Subcutaneous adipose tissue (tissue), 4 donors: ENCODE results near the gene PSMB7. TPM values are rescaled to one million over a fixed set of nuclear protein-coding genes. Genes with fewer than 3 reads are reported as not detected.

Experiments
- total RNA-seq, 4 donors: library from RNA; depleted of rRNA; stranded (reverse); fragments of >200 nt; gene quantifications; one replicate each; pipeline ENCODE4 v1.1.0, GENCODE V29; 2016
- TF ChIP-seq, protein P1 (sequence below): fragments of 450-650 bp; IDR thresholded peaks from one replicate; pipeline ENCODE4 v1.5.1; 2016; ENCODE audit warnings: low read depth, mild to moderate bottlenecking, control low read depth, antibody characterized with exemption, moderate library complexity

Gene PSMB7
- total RNA-seq, 4 donors from 2014 or later: 124 to 152 (median 139) TPM

DNA sequence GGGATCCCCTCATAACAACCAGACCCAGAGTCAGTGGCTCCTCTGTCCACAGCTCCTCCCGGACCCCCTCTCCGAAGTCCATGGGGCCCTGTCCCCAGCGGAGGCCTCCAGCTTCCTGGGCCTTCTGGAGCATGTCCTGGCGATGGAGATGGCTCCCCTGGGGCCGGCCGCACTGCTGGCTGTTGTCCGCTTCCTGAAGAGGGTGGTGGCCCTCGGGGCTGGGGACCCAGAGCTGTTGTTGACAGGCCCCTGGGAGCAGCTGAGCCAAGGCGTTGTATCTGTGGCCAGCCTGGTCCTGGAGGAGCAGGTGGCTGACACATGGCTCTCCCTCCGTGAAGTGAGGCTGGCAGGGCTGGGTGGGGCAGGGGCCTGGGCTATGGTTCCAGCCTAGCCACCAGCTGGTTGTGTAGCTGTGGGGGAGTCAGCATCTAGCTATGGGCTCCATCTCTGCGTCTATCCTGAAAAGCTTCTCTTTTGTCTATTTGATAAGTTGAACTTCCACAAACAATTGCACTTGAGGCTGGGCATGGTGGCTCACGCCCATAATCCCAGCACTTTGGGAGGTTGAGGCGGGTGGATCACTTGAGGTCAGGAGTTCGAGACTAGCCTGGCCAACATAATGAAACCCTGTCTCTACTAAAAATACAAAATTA lies 39.7 kb upstream of the PSMB7 start:
- TF ChIP-seq, protein P1, sequence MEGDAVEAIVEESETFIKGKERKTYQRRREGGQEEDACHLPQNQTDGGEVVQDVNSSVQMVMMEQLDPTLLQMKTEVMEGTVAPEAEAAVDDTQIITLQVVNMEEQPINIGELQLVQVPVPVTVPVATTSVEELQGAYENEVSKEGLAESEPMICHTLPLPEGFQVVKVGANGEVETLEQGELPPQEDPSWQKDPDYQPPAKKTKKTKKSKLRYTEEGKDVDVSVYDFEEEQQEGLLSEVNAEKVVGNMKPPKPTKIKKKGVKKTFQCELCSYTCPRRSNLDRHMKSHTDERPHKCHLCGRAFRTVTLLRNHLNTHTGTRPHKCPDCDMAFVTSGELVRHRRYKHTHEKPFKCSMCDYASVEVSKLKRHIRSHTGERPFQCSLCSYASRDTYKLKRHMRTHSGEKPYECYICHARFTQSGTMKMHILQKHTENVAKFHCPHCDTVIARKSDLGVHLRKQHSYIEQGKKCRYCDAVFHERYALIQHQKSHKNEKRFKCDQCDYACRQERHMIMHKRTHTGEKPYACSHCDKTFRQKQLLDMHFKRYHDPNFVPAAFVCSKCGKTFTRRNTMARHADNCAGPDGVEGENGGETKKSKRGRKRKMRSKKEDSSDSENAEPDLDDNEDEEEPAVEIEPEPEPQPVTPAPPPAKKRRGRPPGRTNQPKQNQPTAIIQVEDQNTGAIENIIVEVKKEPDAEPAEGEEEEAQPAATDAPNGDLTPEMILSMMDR: no peak

DNA sequence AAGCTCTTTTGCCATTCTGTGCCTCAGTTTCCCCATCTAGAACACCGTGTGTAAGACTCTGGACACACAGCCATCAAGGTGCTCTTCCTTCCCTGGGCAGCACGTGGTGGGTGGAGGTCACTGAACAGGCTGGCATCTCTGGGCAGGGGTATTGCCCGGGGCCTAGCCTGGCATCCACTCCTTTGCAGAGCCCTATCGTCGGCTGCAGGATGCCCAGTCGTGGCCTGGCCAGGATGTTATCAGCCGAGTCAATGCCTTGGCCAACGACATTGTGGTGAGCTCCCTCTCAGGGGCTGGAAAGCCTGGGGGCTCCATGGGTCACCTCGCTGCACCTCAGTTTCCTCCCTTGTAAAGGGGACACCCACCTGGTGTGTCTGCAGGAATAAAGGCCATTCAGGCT lies 39.1 kb upstream of the PSMB7 start:
- TF ChIP-seq, protein P1: no peak

DNA sequence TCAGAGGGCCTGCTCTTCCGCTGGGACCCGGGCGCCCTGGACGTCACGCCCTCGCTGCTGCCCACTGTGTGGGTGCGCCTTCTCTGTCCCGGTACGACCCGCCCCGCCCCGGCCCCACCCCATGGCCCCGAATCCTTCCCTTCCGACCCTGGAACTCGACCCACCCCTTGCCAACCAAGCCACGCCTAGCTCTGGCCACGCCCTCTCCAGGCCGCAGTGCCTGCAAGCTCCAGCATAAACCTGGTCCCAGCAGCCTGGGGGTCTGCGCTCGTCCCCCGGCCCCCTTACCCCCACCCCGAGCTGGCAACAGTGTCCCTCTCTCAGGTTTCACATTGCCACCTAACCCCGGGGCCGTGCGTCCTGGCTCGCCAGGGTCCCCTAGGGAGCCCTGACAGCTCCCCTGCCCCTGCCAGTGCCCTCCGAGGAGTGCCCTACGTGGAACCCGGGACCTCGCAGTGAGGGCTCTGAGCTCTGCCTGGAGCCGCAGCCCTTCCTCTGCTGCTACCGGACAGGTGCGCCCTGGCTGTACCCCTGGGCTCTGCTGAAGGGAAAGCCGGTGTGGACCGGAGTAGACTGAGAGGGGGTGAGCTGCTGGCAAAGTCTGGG lies 38.4 kb upstream of the PSMB7 start:
- TF ChIP-seq, protein P1: no peak

DNA sequence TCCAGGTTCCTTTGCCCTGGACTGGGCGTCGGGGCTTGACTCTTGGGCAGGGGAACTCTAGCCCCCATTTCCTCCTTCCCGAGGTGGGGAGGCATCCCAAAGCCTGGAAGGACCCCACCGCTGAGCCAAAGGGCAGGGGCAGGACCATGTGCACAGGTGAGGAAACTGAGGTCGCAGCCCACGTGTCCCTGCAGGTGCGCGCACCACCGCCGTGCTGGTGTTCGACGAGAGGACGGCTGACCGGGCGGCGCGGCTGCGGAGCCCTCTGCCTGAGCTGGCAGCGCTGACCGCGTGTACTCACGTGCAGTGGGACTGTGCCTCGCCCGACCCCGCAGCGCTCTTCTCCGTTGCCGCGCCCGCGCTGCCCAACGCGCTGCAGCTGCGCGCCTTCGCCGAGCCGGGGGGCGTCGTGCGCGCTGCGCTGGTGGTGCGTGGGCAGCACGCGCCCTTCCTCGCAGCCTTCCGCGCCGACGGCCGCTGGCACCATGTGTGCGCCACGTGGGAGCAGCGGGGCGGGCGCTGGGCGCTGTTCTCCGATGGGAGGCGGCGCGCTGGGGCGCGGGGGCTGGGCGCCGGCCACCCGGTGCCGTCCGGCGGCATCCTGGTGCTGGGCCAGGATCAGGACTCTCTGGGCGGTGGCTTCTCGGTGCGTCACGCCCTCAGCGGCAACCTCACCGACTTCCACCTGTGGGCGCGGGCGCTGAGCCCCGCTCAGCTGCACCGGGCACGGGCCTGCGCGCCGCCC lies 37.8 kb upstream of the PSMB7 start:
- TF ChIP-seq, protein P1: no peak

DNA sequence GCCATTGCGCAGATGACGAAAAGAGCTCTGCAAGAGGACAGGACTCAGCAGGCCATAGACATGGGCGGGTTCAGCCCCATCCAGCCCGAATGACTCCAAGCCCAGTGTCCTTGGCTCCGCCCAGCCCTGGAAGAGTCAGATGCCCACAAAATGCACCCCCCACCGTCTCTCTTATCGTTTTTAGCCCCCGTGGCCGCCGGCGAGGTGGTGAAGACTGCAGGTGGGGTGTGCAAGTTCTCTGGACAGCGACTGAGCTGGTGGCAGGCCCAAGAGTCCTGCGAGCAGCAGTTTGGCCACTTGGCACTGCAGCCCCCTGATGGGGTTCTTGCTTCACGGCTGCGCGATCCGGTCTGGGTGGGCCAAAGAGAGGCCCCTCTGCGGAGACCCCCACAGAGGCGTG lies 37.1 kb upstream of the PSMB7 start:
- TF ChIP-seq, protein P1: no peak

DNA sequence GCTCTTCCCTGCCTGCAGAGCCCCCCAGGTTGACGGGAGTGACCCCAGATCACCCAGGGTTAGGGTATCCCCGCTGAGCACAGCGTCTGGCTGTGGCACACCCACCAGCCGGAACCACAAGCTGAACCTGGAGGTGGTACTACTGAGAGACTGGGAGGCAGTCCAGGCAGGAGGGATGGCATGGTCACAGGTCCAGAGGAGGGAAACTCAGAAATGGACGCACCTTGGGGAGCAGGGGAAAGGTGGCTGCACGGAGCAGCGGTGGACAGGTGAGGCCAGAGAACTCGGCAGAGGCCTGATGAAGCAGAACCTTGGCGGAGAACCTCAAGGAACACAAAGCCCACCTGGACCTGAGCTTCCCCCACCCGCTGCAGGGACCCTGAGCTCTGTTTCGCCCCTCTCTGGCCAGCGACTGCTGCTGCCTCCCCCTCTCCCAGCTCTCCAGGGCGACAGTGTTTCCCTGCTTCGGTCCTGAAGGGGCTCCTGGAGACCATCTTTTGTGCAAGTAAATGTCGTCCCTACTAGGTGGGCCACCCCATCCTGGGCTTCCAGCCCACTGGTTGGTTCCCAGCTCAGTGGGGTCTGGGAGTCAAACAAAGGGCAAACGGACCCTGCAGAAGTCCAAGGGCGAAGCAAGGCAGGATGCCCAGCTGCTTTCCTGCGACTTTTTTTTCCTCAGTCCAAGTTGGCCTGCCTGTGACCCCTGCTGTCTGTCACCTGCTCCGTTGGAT lies 35.9 kb upstream of the PSMB7 start:
- TF ChIP-seq, protein P1: no peak
